Right lobe of liver (tissue), 4 donors: ENCODE data around the gene SPATS2.

Source experiments
- POLR2A ChIP-seq: fragments of 450-650 bp; IDR thresholded peaks from one replicate; pipeline ENCODE4 v1.6.1; 2017; ENCODE audit warnings: antibody characterized with exemption, mild to moderate bottlenecking
- TF ChIP-seq, protein P1 (sequence below), 4 donors: fragments of 200-600 bp in 3 of 4; fragments of 450-650 bp in 1 of 4; IDR thresholded peaks; one replicate each; pipeline versions ENCODE4 v1.5.1 to v1.8.0; 2016 to 2022; ENCODE audit warnings: antibody characterized with exemption in 4 of 4, mild to moderate bottlenecking in 2 of 4
- donor health status: DM: no; HTN: no; CAD: no.
- donor health status: DM: no; HTN: no; CAD: no.
- donor health status: DM: no; HTN: yes; CAD: no.

DNA sequence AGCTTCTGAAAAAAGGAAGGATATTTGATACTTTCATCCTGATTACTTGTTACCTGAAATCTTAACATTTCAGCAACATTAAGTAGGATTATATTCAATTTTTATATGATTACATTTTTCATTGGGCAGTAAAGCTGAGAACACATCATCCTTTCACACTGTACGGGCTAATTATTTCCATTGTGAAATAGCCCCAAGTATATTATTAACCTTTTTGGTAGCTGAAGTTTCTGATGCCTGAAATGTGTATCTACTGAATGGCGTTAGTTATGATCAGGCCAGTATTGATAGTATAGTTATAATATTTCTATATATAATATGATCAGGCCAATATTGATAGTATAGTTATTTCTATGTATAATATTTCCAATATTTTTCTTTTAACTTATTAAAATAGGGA is 10.1 kb downstream of the SPATS2 start:
- TF ChIP-seq, protein P1, sequence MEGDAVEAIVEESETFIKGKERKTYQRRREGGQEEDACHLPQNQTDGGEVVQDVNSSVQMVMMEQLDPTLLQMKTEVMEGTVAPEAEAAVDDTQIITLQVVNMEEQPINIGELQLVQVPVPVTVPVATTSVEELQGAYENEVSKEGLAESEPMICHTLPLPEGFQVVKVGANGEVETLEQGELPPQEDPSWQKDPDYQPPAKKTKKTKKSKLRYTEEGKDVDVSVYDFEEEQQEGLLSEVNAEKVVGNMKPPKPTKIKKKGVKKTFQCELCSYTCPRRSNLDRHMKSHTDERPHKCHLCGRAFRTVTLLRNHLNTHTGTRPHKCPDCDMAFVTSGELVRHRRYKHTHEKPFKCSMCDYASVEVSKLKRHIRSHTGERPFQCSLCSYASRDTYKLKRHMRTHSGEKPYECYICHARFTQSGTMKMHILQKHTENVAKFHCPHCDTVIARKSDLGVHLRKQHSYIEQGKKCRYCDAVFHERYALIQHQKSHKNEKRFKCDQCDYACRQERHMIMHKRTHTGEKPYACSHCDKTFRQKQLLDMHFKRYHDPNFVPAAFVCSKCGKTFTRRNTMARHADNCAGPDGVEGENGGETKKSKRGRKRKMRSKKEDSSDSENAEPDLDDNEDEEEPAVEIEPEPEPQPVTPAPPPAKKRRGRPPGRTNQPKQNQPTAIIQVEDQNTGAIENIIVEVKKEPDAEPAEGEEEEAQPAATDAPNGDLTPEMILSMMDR (IDR thresholded peaks at IDR 0.05), result no peak
- no peak for TF ChIP-seq POLR2A
